GM23248 (cell line): ENCODE measurements around the gene FAM83E. TPM values are rescaled to one million over a fixed set of nuclear protein-coding genes. Genes with fewer than 3 reads are reported as not detected.
A peak's percentile ranks its signal among the peaks of the same experiment; 100 is the strongest.

Experiments
- DNase-seq: peaks from one replicate; pipeline ENCODE4 v3.0.0-alpha.2; 2015
- H2AFZ ChIP-seq: fragments of 200-600 bp; sonication (generic); 2 replicates; pipeline ENCODE4 v1.6.1; 2016; ENCODE audit warnings: antibody characterized with exemption
- H3F3A ChIP-seq: fragments of 200-600 bp; sonication (generic); 2 replicates; pipeline ENCODE4 v1.6.1; 2016; ENCODE audit warnings: mild to moderate bottlenecking, antibody characterized with exemption, mixed run types; ENCODE audit not compliant: insufficient read depth
- H3K27ac ChIP-seq: fragments of 200-600 bp; sonication (generic); 2 replicates; pipeline ENCODE4 v1.5.1; 2016; ENCODE audit warnings: mild to moderate bottlenecking
- H3K27me3 ChIP-seq: fragments of 200-600 bp; sonication (generic); replicated peaks from 2 replicates; pipeline ENCODE4 v1.6.1; 2016; ENCODE audit warnings: mild to moderate bottlenecking; ENCODE audit not compliant: insufficient read depth
- H3K36me3 ChIP-seq: fragments of 200-600 bp; sonication (generic); 2 replicates; pipeline ENCODE4 v1.6.1; 2016; ENCODE audit warnings: low read depth, mild to moderate bottlenecking
- H3K4me1 ChIP-seq: fragments of 200-600 bp; sonication (generic); 2 replicates; pipeline ENCODE4 v1.6.1; 2016; ENCODE audit warnings: mild to moderate bottlenecking; ENCODE audit not compliant: insufficient read depth
- H3K4me2 ChIP-seq: fragments of 200-600 bp; sonication (generic); one replicate; pipeline ENCODE4 v1.6.1; 2016; ENCODE audit warnings: mild to moderate bottlenecking; ENCODE audit not compliant: unreplicated experiment
- H3K4me3 ChIP-seq: fragments of 200-600 bp; sonication (generic); 2 replicates; pipeline ENCODE4 v1.5.1; 2016; ENCODE audit warnings: mild to moderate bottlenecking
- H3K79me2 ChIP-seq: fragments of 200-600 bp; sonication (generic); 2 replicates; pipeline ENCODE4 v1.6.1; 2016; ENCODE audit warnings: mild to moderate bottlenecking; ENCODE audit not compliant: insufficient read depth
- H3K9ac ChIP-seq: fragments of 200-600 bp; sonication (generic); 2 replicates; pipeline ENCODE4 v1.6.1; 2016; ENCODE audit warnings: mild to moderate bottlenecking
- H3K9me2 ChIP-seq: fragments of 200-600 bp; sonication (generic); 2 replicates; pipeline ENCODE4 v1.6.1; 2016; ENCODE audit warnings: mixed run types, mild to moderate bottlenecking, moderate library complexity; ENCODE audit not compliant: insufficient read depth
- H3K9me3 ChIP-seq: fragments of 200-600 bp; sonication (generic); one replicate; pipeline ENCODE4 v1.6.1; 2017; ENCODE audit warnings: low read depth
- H4K20me1 ChIP-seq: fragments of 200-600 bp; sonication (generic); 2 replicates; pipeline ENCODE4 v1.6.0; 2016; ENCODE audit not compliant: insufficient read depth
- EZH2 ChIP-seq: fragments of 200-600 bp; sonication (generic); IDR thresholded peaks from 2 replicates; pipeline ENCODE4 v1.6.1; 2018; ENCODE audit warnings: antibody characterized with exemption, mild to moderate bottlenecking; ENCODE audit not compliant: insufficient read depth, poor library complexity, severe bottlenecking
- EZH2phosphoT487 ChIP-seq: fragments of 200-600 bp; sonication (generic); IDR thresholded peaks from 2 replicates; pipeline ENCODE4 v1.6.1; 2018; ENCODE audit warnings: antibody characterized with exemption, moderate library complexity, mild to moderate bottlenecking, low read depth; ENCODE audit not compliant: insufficient read depth
- WGBS, 2 experiments: methylation state at CpG; one replicate each; pipeline ENCODE4 v1.1.6; 2015 to 2017; ENCODE audit warnings: low lambda C conversion rate in 2 of 2, low coverage in 1 of 2; ENCODE audit errors: missing lambda C conversion rate in 2 of 2; 5-methylcytosine and 5-hydroxymethylcytosine counted together
- in situ Hi-C: fragments of 300-500 bp; cut with MboI; formaldehyde crosslinking; loops from 2 replicates; pipeline ENCODE4 v1.15.0; 2020
- polyA plus RNA-seq: library from polyadenylated mRNA; unstranded; fragments of >200 nt; fragmentation: Nextera tagmentation; extraction: Ambion mirVana; gene quantifications from 2 replicates; pipeline ENCODE4 v1.2.1, GENCODE V29; 2016
- total RNA-seq: library from RNA; depleted of rRNA; stranded (reverse); fragments of >200 nt; shearing (Covaris generic); gene quantifications from 2 replicates; pipeline ENCODE4 v1.2.3, GENCODE V29; 2014

FAM83E gene
- total and polyA plus RNA-seq, 2 experiments from 2014 or later, result not detected

- Histone ChIP-seq H2AFZ (no peak overlapping the region), H3K27ac (no peak overlapping the region)
Measured at GRCh38 chr19:48573163-48573505, 41.7 kb downstream of the FAM83E start.

DNA sequence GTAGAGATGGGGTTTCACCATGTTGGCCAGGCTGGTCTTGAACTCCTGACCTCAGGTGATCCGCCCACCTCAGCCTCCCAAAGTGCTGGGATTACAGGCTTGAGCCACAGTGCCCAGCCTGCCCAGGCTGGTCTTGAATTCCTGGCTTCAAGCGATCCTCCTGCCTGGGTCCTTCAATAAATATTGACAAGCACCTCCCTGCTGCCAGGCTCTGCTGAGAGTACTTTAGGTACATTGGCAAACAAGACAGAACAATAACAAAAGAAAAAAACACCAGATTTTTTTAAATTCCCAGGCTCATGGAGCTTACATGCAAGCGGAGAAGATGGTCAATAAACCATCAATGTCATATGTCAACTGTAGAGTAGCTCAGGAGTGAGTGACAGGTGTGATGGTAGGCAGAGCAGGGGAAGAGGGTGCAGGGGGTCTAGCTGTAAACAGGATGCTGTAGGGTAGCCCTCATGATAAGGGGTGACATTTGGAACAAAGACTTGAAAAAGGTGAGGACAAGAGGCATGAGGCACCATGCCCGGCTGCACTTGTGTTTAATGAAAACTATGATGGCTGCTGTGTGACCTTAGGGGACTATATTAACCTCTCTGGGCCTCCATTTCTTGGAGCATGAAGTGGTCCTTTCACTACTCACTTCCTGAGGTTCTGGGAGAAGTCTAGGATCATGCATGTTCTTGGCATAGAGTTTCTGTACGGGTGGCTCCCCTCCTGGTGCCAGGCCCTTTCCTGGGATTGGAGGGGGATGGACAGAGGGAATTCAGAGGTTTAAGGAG, 43.3 kb downstream of the FAM83E start:
- Histone ChIP-seq H3K9ac (no peak overlapping the region), H3K27ac (no peak overlapping the region), H3K79me2 (no peaks in the 10 kb centered on the region), H3F3A (peaks cover 18% of the 10 kb centered on the region; the same call in 1 of the 2 replicates), H3K9me3 (no peaks in the 10 kb centered on the region), H3K9me2 (no peaks in the 10 kb centered on the region), H2AFZ (no peak overlapping the region), H3K36me3 (no peaks in the 10 kb centered on the region), H3K4me2 (no peak overlapping the region), H4K20me1 (no peaks in the 10 kb centered on the region), H3K4me1 (peaks cover 15% of the 10 kb centered on the region), H3K27me3 (no peaks in the 10 kb centered on the region), H3K4me3 (no peak overlapping the region)
- TF ChIP-seq EZH2 (no peak), EZH2phosphoT487 (no peak)
- no peak for DNase-seq
- in situ Hi-C loops, result no loop called here
- WGBS, 2 experiments, result 54 to 68% methylated on average over 4 to 5 of the region's 5 CpGs

More at GRCh38 chr19:48573163-48573505, 41.7 kb downstream of the FAM83E start:
- Histone ChIP-seq H3K4me2 (no peak overlapping the region), H3K4me3 (no peak overlapping the region), H3K27me3 (no peaks in the 10 kb centered on the region), H3K4me1 (peaks cover 8% of the 10 kb centered on the region), H3K36me3 (no peaks in the 10 kb centered on the region), H3K9me3 (no peaks in the 10 kb centered on the region), H3K9me2 (no peaks in the 10 kb centered on the region), H3K9ac (no peak overlapping the region), H3F3A (peaks cover 7% of the 10 kb centered on the region; the same call in 1 of the 2 replicates), H4K20me1 (no peaks in the 10 kb centered on the region), H3K79me2 (no peaks in the 10 kb centered on the region)
- DNase-seq, result no peak
- WGBS, 2 experiments, result 79 to 83% methylated on average over 12 of the region's 12 CpGs
- in situ Hi-C loops, result no loop called here
- TF ChIP-seq EZH2, result no peak
- no peak for TF ChIP-seq EZH2phosphoT487

DNA sequence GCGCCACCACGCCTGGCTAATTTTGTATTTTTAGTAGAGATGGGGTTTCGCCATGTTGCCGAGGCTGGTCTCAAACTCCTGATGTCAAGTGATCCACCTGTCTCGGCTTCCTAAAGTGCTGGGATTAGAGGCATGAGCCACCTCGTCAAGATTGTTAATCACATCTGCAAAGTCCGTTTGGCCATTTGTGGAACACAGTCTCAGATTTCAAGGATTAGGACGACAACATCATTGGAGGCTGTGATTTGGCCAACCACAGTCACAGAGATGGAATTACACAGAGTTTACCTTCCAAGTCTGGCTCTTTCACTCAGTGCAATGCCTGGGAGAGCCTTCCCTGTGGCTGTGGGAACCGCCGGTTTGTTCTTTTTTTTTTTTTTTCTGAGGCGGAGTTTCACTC, 45.1 kb downstream of the FAM83E start:
- TF ChIP-seq EZH2phosphoT487 (no peak), EZH2 (no peak)
- H4K20me1 ChIP-seq, result no peaks in the 10 kb centered on the region
- WGBS, 2 experiments, result 39 to 40% methylated on average over 11 of the region's 11 CpGs
- DNase-seq, result peak; percentile 44
- H3K4me3 ChIP-seq, result no peak overlapping the region
- H3K4me1 ChIP-seq, result peaks cover 23% of the 10 kb centered on the region
- H3K36me3 ChIP-seq, result no peaks in the 10 kb centered on the region
- no peak overlapping the region for H3K4me2 ChIP-seq
- in situ Hi-C loops, result no loop called here
- no peak overlapping the region for H3K9ac ChIP-seq
- H3F3A ChIP-seq, result peaks cover 18% of the 10 kb centered on the region; the same call in 1 of the 2 replicates
- no peaks in the 10 kb centered on the region for H3K9me2 ChIP-seq
- no peaks in the 10 kb centered on the region for H3K27me3 ChIP-seq
- H2AFZ ChIP-seq, result no peak overlapping the region
- H3K27ac ChIP-seq, result no peak overlapping the region
- no peaks in the 10 kb centered on the region for H3K9me3 ChIP-seq
- H3K79me2 ChIP-seq, result no peaks in the 10 kb centered on the region

DNA sequence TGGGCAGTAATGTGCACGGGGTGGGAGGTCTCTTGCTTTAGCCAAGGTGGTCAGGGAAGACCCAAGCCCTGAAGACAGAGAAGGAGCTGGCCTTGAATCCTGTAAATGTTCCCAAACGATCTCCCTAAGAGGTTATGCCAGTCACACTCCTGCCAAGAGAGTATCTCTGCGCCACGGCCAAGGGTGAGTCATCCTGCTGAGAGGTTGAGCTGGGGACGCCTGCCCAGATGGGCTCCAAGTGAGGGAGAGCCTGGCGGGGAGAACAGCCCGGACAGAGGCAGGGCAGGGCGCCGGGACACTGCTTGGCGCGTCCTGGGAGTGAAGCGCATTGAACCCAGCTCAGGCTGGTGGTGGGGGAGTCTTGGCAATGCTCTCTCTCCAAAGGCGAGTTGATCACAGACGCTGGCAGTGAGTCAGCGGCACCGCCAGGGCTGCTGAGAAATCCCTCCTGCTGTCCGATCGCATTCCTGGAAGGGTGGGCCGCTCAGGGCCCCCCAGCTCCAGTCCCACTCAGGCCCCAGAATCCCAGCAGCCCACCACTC, 46.5 kb downstream of the FAM83E start:
- Histone ChIP-seq H3K4me1 (peaks cover 29% of the 10 kb centered on the region), H3K27ac (peak overlapping the region; percentile 73), H3F3A (peaks cover 18% of the 10 kb centered on the region; the same call in 1 of the 2 replicates), H3K4me3 (peak overlapping the region; percentile 18), H3K9me3 (no peaks in the 10 kb centered on the region), H3K9me2 (no peaks in the 10 kb centered on the region), H3K9ac (peak overlapping the region; percentile 67), H4K20me1 (no peaks in the 10 kb centered on the region), H2AFZ (peak overlapping the region; percentile 66), H3K36me3 (no peaks in the 10 kb centered on the region), H3K27me3 (no peaks in the 10 kb centered on the region), H3K79me2 (no peaks in the 10 kb centered on the region), H3K4me2 (peak overlapping the region; percentile 58)
- peak; percentile 98 for DNase-seq
- TF ChIP-seq EZH2phosphoT487 (no peak), EZH2 (no peak)
- in situ Hi-C loops, result no loop called here
- WGBS, 2 experiments, result 1% methylated on average over 19 of the region's 19 CpGs
